ENCODE data around the gene SMPD3. TPM values are rescaled to one million over a fixed set of nuclear protein-coding genes. Genes with fewer than 3 reads are reported as not detected.
A peak's percentile ranks its signal among the peaks of the same experiment; 100 is the strongest.

The SMPD3 gene
- total RNA-seq, 4 donors from 2014 or later = 51.1 to 168 (median 68.9) TPM

GRCh38 chr16:68366062-68366461 is 82.2 kb downstream of the SMPD3 start:
- H3K27me3 ChIP-seq = peaks cover 6% of the 10 kb centered on the region
- H3K4me3 ChIP-seq = no peak overlapping the region
- no peak for DNase-seq
- TF ChIP-seq POLR2A (IDR thresholded peaks at IDR 0.05) = no peak
- no peak for TF ChIP-seq CTCF (IDR thresholded peaks at IDR 0.05)
- no peak for TF ChIP-seq EP300 (IDR thresholded peaks at IDR 0.05; ENCODE audit: low read depth)
- TF ChIP-seq POLR2AphosphoS5 (IDR thresholded peaks at IDR 0.05) = no peak
- no peaks in the 10 kb centered on the region for H3K4me1 ChIP-seq
- intact Hi-C loops (cut with DNase I; ENCODE audit: low total_unique reads) (no loop called here), in situ Hi-C loops (cut with MboI; ENCODE audit: low pct_ligation_motif_present in 1 of 4, low pct_unique_long_range_greater_than_20kb in 1 of 4, low sequenced_read_pairs in 3 of 4) (no loop called here)
- H3K27ac ChIP-seq = no peak overlapping the region
- H3K9me3 ChIP-seq = no peaks in the 10 kb centered on the region
- H3K36me3 ChIP-seq = no peaks in the 10 kb centered on the region
- 81% methylated on average over 7 of the region's 8 CpGs; no CpG with 5 or more reads in 1 of the 2 donors for WGBS, 2 donors (ENCODE audit: low coverage in 1 of 2)

- WGBS, 2 donors (ENCODE audit: low coverage in 1 of 2) = 40 to 53% methylated on average over 1 to 16 of the region's 18 CpGs
- peak; percentile 56 for DNase-seq
- in situ Hi-C loops (cut with MboI; ENCODE audit: low pct_ligation_motif_present in 1 of 4, low pct_unique_long_range_greater_than_20kb in 1 of 4, low sequenced_read_pairs in 3 of 4) (no loop called here), intact Hi-C loops (cut with DNase I; ENCODE audit: low total_unique reads) (no loop called here)
- H3K27ac ChIP-seq = no peak overlapping the region
- H3K4me1 ChIP-seq = no peaks in the 10 kb centered on the region
- H3K36me3 ChIP-seq = no peaks in the 10 kb centered on the region
- TF ChIP-seq CTCF (IDR thresholded peaks at IDR 0.05) (no peak), POLR2A (IDR thresholded peaks at IDR 0.05) (no peak), EP300 (IDR thresholded peaks at IDR 0.05; ENCODE audit: low read depth) (no peak), POLR2AphosphoS5 (IDR thresholded peaks at IDR 0.05) (no peak)
- no peak overlapping the region for H3K4me3 ChIP-seq
- peaks cover 6% of the 10 kb centered on the region for H3K27me3 ChIP-seq
- H3K9me3 ChIP-seq = no peaks in the 10 kb centered on the region
These were observed 83.0 kb downstream of the SMPD3 start for GRCh38 chr16:68365167-68365817.

GRCh38 chr16:68364561-68364998 is 83.7 kb downstream of the SMPD3 start:
- Histone ChIP-seq H3K4me1 (no peaks in the 10 kb centered on the region), H3K27me3 (peaks cover 6% of the 10 kb centered on the region), H3K9me3 (no peaks in the 10 kb centered on the region), H3K27ac (no peak overlapping the region), H3K36me3 (no peaks in the 10 kb centered on the region), H3K4me3 (no peak overlapping the region)
- WGBS, 2 donors (ENCODE audit: low coverage in 1 of 2) = 73% methylated on average over 14 of the region's 14 CpGs; no CpG with 5 or more reads in 1 of the 2 donors
- intact Hi-C loops (cut with DNase I; ENCODE audit: low total_unique reads) = no loop called here
- TF ChIP-seq POLR2AphosphoS5 (IDR thresholded peaks at IDR 0.05) (no peak), CTCF (IDR thresholded peaks at IDR 0.05) (no peak), POLR2A (IDR thresholded peaks at IDR 0.05) (no peak), EP300 (IDR thresholded peaks at IDR 0.05; ENCODE audit: low read depth) (no peak)
- DNase-seq = no peak
- in situ Hi-C loops (cut with MboI; ENCODE audit: low pct_ligation_motif_present in 1 of 4, low pct_unique_long_range_greater_than_20kb in 1 of 4, low sequenced_read_pairs in 3 of 4) = no loop called here

GRCh38 chr16:68363658-68364521 is 84.4 kb downstream of the SMPD3 start:
- no peak for DNase-seq
- no peaks in the 10 kb centered on the region for H3K4me1 ChIP-seq
- in situ Hi-C loops (cut with MboI; ENCODE audit: low pct_ligation_motif_present in 1 of 4, low pct_unique_long_range_greater_than_20kb in 1 of 4, low sequenced_read_pairs in 3 of 4) = no loop called here
- H3K36me3 ChIP-seq = no peaks in the 10 kb centered on the region
- peaks cover 6% of the 10 kb centered on the region for H3K27me3 ChIP-seq
- TF ChIP-seq EP300 (IDR thresholded peaks at IDR 0.05; ENCODE audit: low read depth) (no peak), POLR2AphosphoS5 (IDR thresholded peaks at IDR 0.05) (no peak), POLR2A (IDR thresholded peaks at IDR 0.05) (no peak), CTCF (IDR thresholded peaks at IDR 0.05) (no peak)
- no peak overlapping the region for H3K4me3 ChIP-seq
- H3K9me3 ChIP-seq = no peaks in the 10 kb centered on the region
- intact Hi-C loops (cut with DNase I; ENCODE audit: low total_unique reads) = no loop called here
- H3K27ac ChIP-seq = no peak overlapping the region
- whole genome bisulfite sequencing, 2 donors (ENCODE audit: low coverage in 1 of 2) = 84% methylated on average over 22 of the region's 22 CpGs; no CpG with 5 or more reads in 1 of the 2 donors
